Glutamatergic neuron (in vitro differentiated cells): ENCODE data around the gene HLA-DPB1. TPM values are rescaled to one million over a fixed set of nuclear protein-coding genes. Genes with fewer than 3 reads are reported as not detected.

Source experiments
- DNase-seq: peaks from one replicate; pipeline ENCODE4 v3.0.0; 2022
- H3K27ac Mint-ChIP-seq: one replicate; pipeline ENCODE4 v1.8.0; 2020; ENCODE audit warnings: mild to moderate bottlenecking, mixed read lengths, inconsistent platforms; ENCODE audit not compliant: unreplicated experiment
- H3K27me3 Mint-ChIP-seq: one replicate; pipeline ENCODE4 v1.8.0; 2020; ENCODE audit warnings: mild to moderate bottlenecking, moderate library complexity, mixed read lengths, inconsistent platforms; ENCODE audit not compliant: unreplicated experiment
- H3K36me3 Mint-ChIP-seq: one replicate; pipeline ENCODE4 v1.8.0; 2020; ENCODE audit warnings: mild to moderate bottlenecking, mixed read lengths, inconsistent platforms; ENCODE audit not compliant: unreplicated experiment
- H3K4me1 Mint-ChIP-seq: one replicate; pipeline ENCODE4 v1.8.0; 2020; ENCODE audit warnings: mild to moderate bottlenecking, low read depth, mixed read lengths, inconsistent platforms; ENCODE audit not compliant: unreplicated experiment
- H3K4me3 Mint-ChIP-seq: one replicate; pipeline ENCODE4 v1.8.0; 2020; ENCODE audit warnings: mild to moderate bottlenecking, mixed read lengths, inconsistent platforms; ENCODE audit not compliant: unreplicated experiment
- H3K9me3 Mint-ChIP-seq: one replicate; pipeline ENCODE4 v1.8.0; 2020; ENCODE audit warnings: mild to moderate bottlenecking, moderate library complexity, mixed read lengths, inconsistent platforms; ENCODE audit not compliant: unreplicated experiment
- CTCF ChIP-seq: fragments of 200-600 bp; sonication (generic); IDR thresholded peaks from one replicate; pipeline ENCODE4 v1.5.0; 2021; ENCODE audit not compliant: partially characterized antibody, unreplicated experiment
- total RNA-seq: library from RNA; stranded (reverse); fragmentation: NEBNext Ultra II Directional; extraction: Animal tissue kit (Norgen Biotek cat#: 25700); gene quantifications from one replicate; pipeline ENCODE4 v1.2.1, GENCODE V29; 2021; ENCODE audit not compliant: unreplicated experiment

HLA-DPB1 gene
- total RNA-seq, 1 donor from 2014 or later = 4.7 TPM

- Mint-ChIP-seq H3K27me3 (peaks cover 8% of the 10 kb centered on the region), H3K9me3 (peaks cover 2% of the 10 kb centered on the region), H3K4me3 (no peak overlapping the region), H3K36me3 (no peaks in the 10 kb centered on the region), H3K27ac (no peak overlapping the region), H3K4me1 (peaks cover 6% of the 10 kb centered on the region)
- TF ChIP-seq CTCF = no peak
- DNase-seq = no peak
These were observed 4.2 kb upstream of the HLA-DPB1 start for GRCh38 chr6:33071569-33071968.

GRCh38 chr6:33072508-33073100 lies 3.2 kb upstream of the HLA-DPB1 start:
- Mint-ChIP-seq H3K9me3 (peaks cover 2% of the 10 kb centered on the region), H3K4me1 (peaks cover 6% of the 10 kb centered on the region), H3K36me3 (no peaks in the 10 kb centered on the region), H3K27me3 (peaks cover 8% of the 10 kb centered on the region), H3K27ac (no peak overlapping the region), H3K4me3 (no peak overlapping the region)
- DNase-seq = no peak
- no peak for TF ChIP-seq CTCF

- Mint-ChIP-seq H3K4me3 (no peak within 1 kb of the TSS), H3K27me3 (peaks cover 8% of the 10 kb centered on the region), H3K9me3 (peaks cover 6% of the 10 kb centered on the region), H3K27ac (no peak within 1 kb of the TSS), H3K4me1 (peaks cover 6% of the 10 kb centered on the region), H3K36me3 (no peaks in the 10 kb centered on the region)
- no peak for DNase-seq
- TF ChIP-seq CTCF = no peak
These were observed 2.3 kb upstream of the HLA-DPB1 start, which contains the start of gene HLA-DPA1 for GRCh38 chr6:33073431-33073871. Gene HLA-DPA1 (minus strand): TSS chr6:33073649.

GRCh38 chr6:33075208-33075567 lies 602 bp upstream of the HLA-DPB1 start:
- no peak for TF ChIP-seq CTCF
- no peak overlapping the region for H3K27ac Mint-ChIP-seq
- no peak for DNase-seq
- H3K4me3 Mint-ChIP-seq = no peak overlapping the region
- H3K27me3 Mint-ChIP-seq = peaks cover 6% of the 10 kb centered on the region
- H3K9me3 Mint-ChIP-seq = peaks cover 8% of the 10 kb centered on the region
- H3K36me3 Mint-ChIP-seq = peaks cover 5% of the 10 kb centered on the region
- H3K4me1 Mint-ChIP-seq = peaks cover 5% of the 10 kb centered on the region

GRCh38 chr6:33076406-33076934 lies 680 bp downstream of the HLA-DPB1 start:
- H3K27ac Mint-ChIP-seq = no peak overlapping the region

More at GRCh38 chr6:33076406-33076934, 680 bp downstream of the HLA-DPB1 start:
- Mint-ChIP-seq H3K36me3 (peaks cover 11% of the 10 kb centered on the region), H3K9me3 (peaks cover 9% of the 10 kb centered on the region), H3K4me1 (peaks cover 10% of the 10 kb centered on the region), H3K27me3 (peaks cover 9% of the 10 kb centered on the region), H3K4me3 (no peak overlapping the region)
- DNase-seq = no peak
- TF ChIP-seq CTCF = no peak
